GM06990 (cell line): ENCODE measurements around the gene TEKTIP1.

Experiments
- DNase-seq: peaks from one replicate; pipeline ENCODE4 v3.0.0-alpha.2; 2011; ENCODE audit not compliant: insufficient read length; ENCODE audit errors: extremely low read depth
- H3K27me3 ChIP-seq: replicated peaks from 2 replicates; pipeline ENCODE4 v1.6.0; 2011; ENCODE audit warnings: low read length; ENCODE audit not compliant: control insufficient read depth, insufficient read depth
- H3K36me3 ChIP-seq: 2 replicates; pipeline ENCODE4 v1.5.1; 2011; ENCODE audit warnings: low read length; ENCODE audit not compliant: control insufficient read depth, insufficient read depth
- H3K4me3 ChIP-seq: replicated peaks from 2 replicates; pipeline ENCODE4 v1.5.1; 2011; ENCODE audit warnings: low read depth, mild to moderate bottlenecking, control low read depth, low read length
- CTCF ChIP-seq: IDR thresholded peaks from 2 replicates; pipeline ENCODE4 v1.5.1; 2011; ENCODE audit warnings: low read length, control low read depth, mild to moderate bottlenecking, inconsistent platforms; ENCODE audit not compliant: insufficient read depth, poor library complexity, severe bottlenecking

The TEKTIP1 gene

GRCh38 chr19:3494051-3494450 lies 44.9 kb upstream of the TEKTIP1 start:
- TF ChIP-seq CTCF = no peak
- DNase-seq = no peak
- H3K36me3 ChIP-seq = peaks cover 14% of the 10 kb centered on the region
- no peak overlapping the region for H3K4me3 ChIP-seq
- H3K27me3 ChIP-seq = no peaks in the 10 kb centered on the region

- DNase-seq = no peak
- peak; percentile 9 for TF ChIP-seq CTCF
- peaks cover 14% of the 10 kb centered on the region for H3K36me3 ChIP-seq
- H3K4me3 ChIP-seq = no peak overlapping the region
- H3K27me3 ChIP-seq = no peaks in the 10 kb centered on the region
These were observed 44.4 kb upstream of the TEKTIP1 start for GRCh38 chr19:3494559-3494958.

DNA sequence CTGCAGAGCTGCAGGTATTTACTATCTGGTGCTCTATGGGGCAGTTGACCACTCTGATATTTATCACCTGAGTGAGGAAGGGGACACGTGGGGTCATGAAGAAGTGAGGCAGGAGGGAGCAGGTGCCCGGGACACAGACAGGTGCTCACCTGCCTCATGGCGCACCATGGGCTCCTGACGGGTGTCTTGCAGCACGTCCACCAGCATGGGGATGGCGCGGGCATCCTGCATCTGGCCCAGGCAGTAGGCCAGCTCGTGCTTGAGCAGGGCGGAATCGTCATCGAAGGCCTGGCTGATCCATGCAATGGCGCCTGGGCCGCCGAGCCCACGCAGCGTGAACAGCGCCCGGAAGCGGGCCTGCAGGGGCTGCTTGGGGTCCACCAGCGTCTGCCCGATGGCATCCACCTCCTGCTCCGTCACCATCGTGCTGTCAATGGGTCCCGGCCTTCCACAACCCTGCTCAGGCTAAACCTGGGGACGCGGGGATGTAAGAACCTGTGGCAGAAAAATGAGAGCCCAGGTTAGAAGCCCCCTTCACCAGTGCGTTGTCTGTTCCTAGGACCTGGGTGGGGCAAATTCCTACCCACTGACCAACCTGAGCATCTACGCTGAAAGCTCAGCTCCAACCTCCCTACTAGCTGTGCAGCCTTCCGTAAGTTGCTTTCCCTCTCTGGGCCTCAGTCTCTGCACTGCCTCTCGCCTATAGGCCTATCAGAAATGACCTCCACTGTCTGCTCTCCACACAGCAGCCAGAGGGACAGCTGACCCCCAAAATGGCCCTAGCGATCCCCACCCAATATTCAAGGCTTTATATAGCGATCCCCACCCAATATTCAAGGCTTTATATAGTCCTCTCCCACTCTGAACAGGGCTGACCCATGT lies 42.3 kb upstream of the TEKTIP1 start:
- Histone ChIP-seq H3K27me3 (no peaks in the 10 kb centered on the region), H3K4me3 (no peak overlapping the region), H3K36me3 (peaks cover 12% of the 10 kb centered on the region)
- no peak for DNase-seq
- TF ChIP-seq CTCF = no peak

GRCh38 chr19:3497757-3498520 lies 41.0 kb upstream of the TEKTIP1 start:
- Histone ChIP-seq H3K36me3 (peaks cover 6% of the 10 kb centered on the region), H3K4me3 (no peak overlapping the region), H3K27me3 (no peaks in the 10 kb centered on the region)
- DNase-seq = no peak
- no peak for TF ChIP-seq CTCF

GRCh38 chr19:3499738-3500428 lies 39.1 kb upstream of the TEKTIP1 start:
- Histone ChIP-seq H3K36me3 (peaks cover 1% of the 10 kb centered on the region), H3K4me3 (peak overlapping the region; percentile 85), H3K27me3 (no peaks in the 10 kb centered on the region)
- no peak for TF ChIP-seq CTCF
- DNase-seq = no peak
